MG63 (cell line): ENCODE data around the gene ANKH. TPM values are rescaled to one million over a fixed set of nuclear protein-coding genes. Genes with fewer than 3 reads are reported as not detected.
"Not testable (repeated sequence)": the region's sequence is repeated elsewhere in the genome, so short reads cannot be mapped to it uniquely, and the experiment has no call there.

Experiments used
- DNase-seq: peaks from one replicate; pipeline ENCODE4 v3.0.0-alpha.2; 2020
- H3K27me3 ChIP-seq: fragments of 250-450 bp; sonication (Bioruptor Pico); 2 replicates; pipeline ENCODE4 v1.5.1; 2020; ENCODE audit warnings: mild to moderate bottlenecking, moderate library complexity
- H3K36me3 ChIP-seq: fragments of 250-450 bp; sonication (Bioruptor Pico); 2 replicates; pipeline ENCODE4 v1.5.1; 2020; ENCODE audit warnings: mild to moderate bottlenecking, moderate library complexity
- H3K4me3 ChIP-seq: fragments of 250-450 bp; sonication (Bioruptor Pico); 2 replicates; pipeline ENCODE4 v1.5.1; 2020; ENCODE audit warnings: mild to moderate bottlenecking, moderate library complexity
- H3K9me3 ChIP-seq: fragments of 250-450 bp; sonication (Bioruptor Pico); 2 replicates; pipeline ENCODE4 v1.5.1; 2020; ENCODE audit warnings: mild to moderate bottlenecking, moderate library complexity
- total RNA-seq: library from RNA; depleted of rRNA; stranded (reverse); fragments of >200 nt; shearing (Covaris generic); gene quantifications from 2 replicates; pipeline ENCODE4 v1.2.3, GENCODE V29; 2014; ENCODE audit warnings: low replicate concordance

Gene ANKH
- total RNA-seq, 1 experiment from 2014 or later, result 28.9 TPM

DNA sequence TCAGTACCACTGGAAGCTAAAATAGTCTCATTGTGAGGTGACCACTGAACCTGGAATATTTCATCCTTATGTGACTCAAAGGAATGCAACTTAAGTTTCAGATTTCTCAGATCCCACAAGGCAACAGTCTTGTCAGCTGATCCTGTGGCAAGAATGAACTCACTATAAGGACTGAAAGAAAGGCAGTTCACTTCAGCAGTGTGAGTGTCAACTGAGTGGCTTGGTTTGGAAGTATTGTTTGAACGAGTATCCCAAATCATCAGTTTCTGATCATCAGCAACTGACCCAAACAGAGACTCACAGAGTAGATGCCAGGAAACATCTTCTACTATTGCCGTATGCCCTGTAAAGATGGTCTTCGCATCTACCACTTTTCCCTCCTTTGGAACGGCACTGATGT, 74.2 kb downstream of the ANKH start:
- DNase-seq, H3K27me3 ChIP-seq, H3K4me3 ChIP-seq, H3K9me3 ChIP-seq, H3K36me3 ChIP-seq: not testable (repeated sequence)

DNA sequence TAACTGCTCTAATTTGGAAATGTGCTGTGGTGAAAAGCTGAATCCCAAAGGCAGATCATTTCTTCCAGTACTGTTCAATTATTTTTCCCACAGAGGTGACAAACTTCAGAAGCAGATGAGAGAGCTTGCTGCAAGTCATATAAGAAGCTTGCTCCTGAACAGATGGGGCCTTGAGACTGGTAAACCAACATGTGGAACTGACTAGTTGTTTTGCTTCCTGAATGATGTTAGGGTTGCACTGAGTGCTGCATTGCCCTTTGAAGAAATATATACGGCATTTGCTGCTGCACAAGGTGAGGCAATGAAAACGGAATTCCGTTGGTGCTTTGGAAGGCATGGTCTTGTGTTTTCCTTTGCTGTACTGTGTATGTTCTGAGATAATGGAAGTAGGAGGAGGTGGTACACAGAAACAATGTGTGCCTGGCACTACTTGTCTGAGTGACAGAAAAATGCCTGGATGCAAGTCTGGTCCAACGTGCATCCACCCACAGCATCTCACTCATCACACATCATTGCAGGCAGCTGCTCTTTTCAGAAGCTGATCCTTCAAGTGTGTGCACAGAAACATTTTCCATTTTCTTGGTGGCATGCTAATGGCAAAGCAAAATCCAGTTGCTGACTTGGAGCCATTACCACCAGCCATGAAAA, 76.9 kb downstream of the ANKH start:
- DNase-seq, result no peak
- Histone ChIP-seq H3K36me3 (no peaks in the 10 kb centered on the region), H3K9me3 (no peaks in the 10 kb centered on the region), H3K4me3 (no peak overlapping the region), H3K27me3 (no peaks in the 10 kb centered on the region)

DNA sequence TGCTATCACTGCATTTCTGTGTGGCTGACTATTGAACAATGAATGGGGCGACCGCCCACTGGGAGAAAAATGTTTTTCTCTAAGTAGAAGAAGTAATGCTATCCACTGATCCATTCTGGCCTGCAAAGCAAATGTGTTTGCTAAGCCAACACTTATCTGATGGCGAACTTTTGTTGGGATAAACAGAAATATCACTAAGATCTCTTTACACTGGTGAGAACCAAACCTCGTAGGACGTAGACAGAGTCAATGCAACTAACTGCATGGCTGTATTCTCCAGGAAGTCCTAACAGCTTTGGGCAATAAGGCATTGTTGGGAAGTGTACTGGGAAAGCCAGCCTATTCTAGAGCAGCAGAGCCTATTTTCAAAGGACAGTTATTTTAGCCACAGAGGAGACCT, 77.7 kb downstream of the ANKH start:
- Histone ChIP-seq H3K4me3 (no peak overlapping the region), H3K9me3 (no peaks in the 10 kb centered on the region)

DNA sequence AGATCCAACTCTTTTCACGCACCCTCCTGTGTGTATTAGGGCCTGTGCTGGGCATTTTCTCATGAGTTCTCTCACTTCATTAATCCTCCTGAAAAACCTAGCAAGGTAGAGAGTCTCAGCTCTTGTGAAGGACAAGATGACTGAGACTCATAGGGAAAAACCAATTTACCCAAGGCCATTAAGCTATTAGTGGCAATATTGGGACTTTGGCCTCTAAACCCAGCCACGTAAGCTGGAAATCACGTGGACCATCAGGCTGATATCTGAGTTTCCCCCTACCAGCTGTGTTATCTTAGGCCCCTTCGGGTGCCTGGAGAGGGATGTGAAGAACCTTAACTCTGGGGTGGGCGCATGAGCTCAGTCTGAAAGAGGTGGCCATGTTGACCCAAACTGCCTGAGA, 80.7 kb downstream of the ANKH start:
- no peaks in the 10 kb centered on the region for H3K27me3 ChIP-seq
- DNase-seq, result no peak
- H3K36me3 ChIP-seq, result no peaks in the 10 kb centered on the region
- no peak overlapping the region for H3K4me3 ChIP-seq
- no peaks in the 10 kb centered on the region for H3K9me3 ChIP-seq

More for the DNA sequence above, 77.7 kb downstream of the ANKH start:
- no peaks in the 10 kb centered on the region for H3K27me3 ChIP-seq
- DNase-seq, result no peak
- H3K36me3 ChIP-seq, result no peaks in the 10 kb centered on the region

DNA sequence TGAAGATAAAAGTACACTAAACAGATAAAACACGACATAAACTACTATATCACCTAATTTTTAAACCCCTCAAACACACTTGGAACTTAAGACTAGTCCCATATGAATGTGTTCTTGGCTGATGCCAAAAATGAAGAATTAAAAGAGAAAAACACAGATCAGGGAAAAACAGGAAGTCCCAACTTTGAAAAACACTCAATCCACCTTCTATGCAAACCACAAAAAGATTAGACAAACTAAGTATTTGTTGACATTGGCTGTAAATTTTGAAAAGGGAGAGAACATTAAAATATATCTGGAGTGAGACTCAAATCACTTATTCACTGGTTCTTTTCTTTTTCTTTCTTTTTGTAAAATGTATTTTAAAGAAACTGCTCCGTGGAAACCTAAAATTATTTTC, 81.4 kb downstream of the ANKH start:
- no peaks in the 10 kb centered on the region for H3K27me3 ChIP-seq
- no peak overlapping the region for H3K4me3 ChIP-seq
- H3K36me3 ChIP-seq, result no peaks in the 10 kb centered on the region
- H3K9me3 ChIP-seq, result no peaks in the 10 kb centered on the region
- no peak for DNase-seq

DNA sequence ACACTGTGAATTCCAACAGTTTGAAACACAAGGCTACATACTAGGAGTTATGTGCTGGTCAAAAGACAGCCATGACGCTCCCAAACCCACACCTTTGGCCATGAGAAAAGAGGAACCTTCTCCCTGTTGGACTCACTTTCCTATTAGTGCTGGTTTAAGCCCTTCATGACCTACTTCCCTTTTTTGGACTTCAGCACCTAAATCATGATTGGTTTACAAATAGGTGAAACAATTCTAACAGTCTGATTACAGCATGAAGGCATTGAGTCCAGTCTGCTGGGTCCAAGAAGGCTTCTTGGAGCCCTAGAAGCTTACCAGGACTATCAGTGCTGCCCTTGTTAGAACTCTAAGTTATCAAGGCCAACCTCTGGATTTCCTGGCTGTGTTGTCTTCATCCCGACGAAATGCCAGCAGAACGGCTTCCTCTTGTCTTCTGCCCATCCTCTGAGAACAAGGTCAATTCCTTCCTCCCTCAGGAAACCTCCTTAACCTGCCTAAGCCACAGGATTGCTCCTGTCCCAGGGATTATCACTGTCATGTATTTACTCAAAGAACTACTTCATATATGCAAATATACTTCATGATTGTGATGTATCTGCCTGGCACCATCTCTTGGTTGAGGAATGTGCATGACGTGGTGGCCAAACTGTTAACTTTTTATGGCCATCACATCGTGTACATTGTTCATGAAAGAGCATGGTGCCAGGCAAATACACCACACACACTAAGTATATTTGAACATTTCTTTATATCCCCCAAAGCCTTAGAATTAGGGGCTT, 83.6 kb downstream of the ANKH start:
- peaks cover 4% of the 10 kb centered on the region for H3K9me3 ChIP-seq
- H3K36me3 ChIP-seq, result no peaks in the 10 kb centered on the region
- no peaks in the 10 kb centered on the region for H3K27me3 ChIP-seq
- no peak for DNase-seq
- H3K4me3 ChIP-seq, result no peak overlapping the region

DNA sequence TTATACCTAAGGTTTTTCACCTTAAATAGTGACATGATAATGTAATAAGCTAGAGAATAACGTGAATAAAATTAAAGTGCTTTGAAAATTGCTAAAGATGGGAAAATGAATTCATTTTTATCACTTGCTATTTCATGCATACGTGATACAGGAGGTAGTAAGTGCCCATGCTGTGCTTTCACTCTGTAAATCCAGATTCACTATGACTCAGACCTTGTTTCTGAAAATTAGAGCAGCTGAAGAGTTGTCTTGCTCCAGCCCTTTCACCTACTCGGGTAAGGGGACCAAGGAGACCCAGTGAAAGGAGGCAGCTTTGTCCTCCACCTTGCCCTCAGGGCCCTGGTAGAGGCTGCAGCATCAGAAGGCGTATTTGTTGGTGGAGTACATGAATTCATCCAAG, 87.9 kb downstream of the ANKH start:
- Histone ChIP-seq H3K4me3 (no peak overlapping the region), H3K27me3 (no peaks in the 10 kb centered on the region), H3K9me3 (peaks cover 4% of the 10 kb centered on the region), H3K36me3 (no peaks in the 10 kb centered on the region)
- DNase-seq, result no peak

DNA sequence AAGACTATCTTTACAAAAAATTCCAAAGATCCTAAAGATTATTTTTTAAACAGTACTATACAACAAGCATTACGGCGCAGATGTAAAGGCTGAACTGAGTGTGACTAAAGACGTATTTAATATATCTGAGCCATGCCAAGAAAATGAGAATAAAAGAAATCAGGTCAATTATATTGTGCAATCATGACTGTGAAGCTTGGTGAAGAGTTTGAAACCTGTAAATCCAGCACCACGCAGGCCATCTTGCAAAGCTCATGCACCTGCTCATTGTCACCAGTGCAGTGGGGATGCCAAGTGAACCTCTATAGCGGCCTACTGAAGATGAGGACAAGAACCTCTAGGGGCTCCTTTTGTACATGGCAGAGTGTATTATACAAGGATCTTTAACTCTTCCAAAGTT, 89.0 kb downstream of the ANKH start:
- no peak overlapping the region for H3K4me3 ChIP-seq

DNA sequence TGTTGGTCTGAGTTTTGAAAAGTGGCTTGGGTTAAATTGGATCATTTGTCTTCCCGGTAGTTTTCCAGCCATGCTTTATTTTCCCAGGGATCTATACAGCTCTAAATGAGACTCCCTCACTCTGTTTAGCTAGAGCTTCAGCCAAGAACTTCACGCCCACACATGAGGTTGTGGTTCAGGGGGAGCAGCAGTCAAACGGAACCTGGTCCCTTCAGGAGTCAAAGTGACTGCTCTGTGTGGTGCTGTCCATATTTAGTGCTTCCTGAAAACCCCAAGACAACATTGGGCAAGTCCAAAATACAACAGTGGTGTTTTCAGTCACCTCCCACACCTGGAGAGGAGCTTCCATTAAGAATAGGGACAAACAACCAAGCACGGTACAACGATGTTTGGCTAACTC, 90.5 kb downstream of the ANKH start:
- peaks cover 4% of the 10 kb centered on the region for H3K9me3 ChIP-seq
- DNase-seq, result no peak

More for the DNA sequence above, 89.0 kb downstream of the ANKH start:
- Histone ChIP-seq H3K27me3 (no peaks in the 10 kb centered on the region), H3K9me3 (peaks cover 4% of the 10 kb centered on the region), H3K36me3 (no peaks in the 10 kb centered on the region)
- no peak for DNase-seq

DNA sequence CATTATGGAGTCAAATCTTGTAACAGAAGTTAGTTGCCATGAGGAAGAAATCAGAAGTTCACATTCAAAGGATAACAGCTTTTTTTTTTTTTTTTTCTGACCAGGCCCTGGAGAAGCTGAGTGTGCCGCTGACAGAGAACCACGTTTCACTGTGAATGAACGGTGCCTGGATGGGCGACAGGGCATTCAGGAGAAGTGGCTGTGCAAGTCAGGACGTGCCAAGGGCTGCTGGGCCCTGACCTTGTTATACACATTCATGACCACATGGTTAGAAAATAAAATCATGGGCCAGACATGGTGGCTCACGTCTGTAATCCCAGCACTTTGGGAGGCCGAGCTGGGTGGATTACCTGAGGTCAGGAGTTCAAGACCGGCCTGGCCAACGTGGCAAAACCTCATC, 91.6 kb downstream of the ANKH start:
- H3K36me3 ChIP-seq, result no peaks in the 10 kb centered on the region
- peak; percentile 37 for DNase-seq
- peaks cover 4% of the 10 kb centered on the region for H3K9me3 ChIP-seq
- H3K4me3 ChIP-seq, result no peak overlapping the region
- H3K27me3 ChIP-seq, result no peaks in the 10 kb centered on the region

More for the DNA sequence above, 90.5 kb downstream of the ANKH start:
- no peaks in the 10 kb centered on the region for H3K36me3 ChIP-seq
- no peak overlapping the region for H3K4me3 ChIP-seq
- H3K27me3 ChIP-seq, result no peaks in the 10 kb centered on the region

DNA sequence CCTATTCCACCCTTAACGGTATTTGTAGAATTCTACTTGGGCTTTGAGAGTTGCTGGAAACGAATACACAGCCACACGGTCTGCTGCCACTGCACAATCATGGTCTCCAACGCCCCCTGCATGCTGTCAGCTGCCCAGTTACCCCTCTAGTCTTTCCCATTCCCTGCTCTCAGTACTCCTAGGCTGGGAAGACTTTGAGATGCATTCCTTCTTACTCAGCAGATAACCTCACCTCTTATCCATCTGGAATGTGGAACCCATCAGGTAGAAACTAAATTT, 92.8 kb downstream of the ANKH start:
- H3K9me3 ChIP-seq, result no peaks in the 10 kb centered on the region; the same call in 1 of the 2 replicates
- no peak for DNase-seq
- H3K4me3 ChIP-seq, result no peak overlapping the region
- no peaks in the 10 kb centered on the region for H3K27me3 ChIP-seq
- no peaks in the 10 kb centered on the region for H3K36me3 ChIP-seq

DNA sequence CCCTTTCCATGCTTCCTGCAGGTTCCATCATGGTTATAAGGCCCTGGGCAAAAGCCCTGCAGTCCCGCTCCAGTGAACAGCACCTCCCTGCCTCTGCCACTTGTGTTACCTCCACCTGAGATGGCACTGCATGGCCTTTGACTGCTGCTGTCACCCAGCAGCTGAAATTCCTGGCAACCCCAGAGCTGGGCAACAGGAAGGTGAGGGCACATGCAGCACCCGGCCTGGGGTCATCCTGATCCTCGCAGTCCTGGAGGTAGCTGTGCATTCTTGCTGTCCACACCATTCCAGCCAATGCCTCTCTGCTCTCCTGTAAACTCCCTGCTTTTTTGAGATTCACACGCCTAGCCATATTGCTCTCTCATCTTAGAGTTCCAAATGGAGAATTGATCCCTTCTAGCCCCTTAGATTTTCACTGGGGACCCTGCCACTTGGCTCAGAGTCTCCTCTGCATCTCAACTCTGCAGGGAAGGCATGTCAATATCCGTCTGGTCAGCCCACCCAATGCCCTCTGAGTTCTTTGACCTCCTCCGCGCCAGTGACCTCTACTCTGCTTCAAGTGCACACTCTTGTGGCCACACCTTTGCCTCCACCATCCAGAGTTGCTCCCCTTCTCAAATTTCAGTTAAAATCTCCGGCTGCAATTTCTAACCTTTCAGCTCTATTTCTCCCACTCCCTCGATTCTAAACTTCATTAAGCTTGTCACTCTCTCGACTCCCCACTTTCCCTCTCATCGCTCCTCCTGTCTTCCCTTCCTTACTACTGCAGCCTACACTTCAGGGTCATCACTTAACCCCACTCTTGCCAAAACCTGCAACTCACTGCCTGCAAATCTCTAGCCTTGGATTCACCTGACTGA, 93.4 kb downstream of the ANKH start:
- H3K9me3 ChIP-seq, result no peaks in the 10 kb centered on the region
- H3K4me3 ChIP-seq, result no peak overlapping the region
- DNase-seq, result no peak
- no peaks in the 10 kb centered on the region for H3K27me3 ChIP-seq
- no peaks in the 10 kb centered on the region for H3K36me3 ChIP-seq

DNA sequence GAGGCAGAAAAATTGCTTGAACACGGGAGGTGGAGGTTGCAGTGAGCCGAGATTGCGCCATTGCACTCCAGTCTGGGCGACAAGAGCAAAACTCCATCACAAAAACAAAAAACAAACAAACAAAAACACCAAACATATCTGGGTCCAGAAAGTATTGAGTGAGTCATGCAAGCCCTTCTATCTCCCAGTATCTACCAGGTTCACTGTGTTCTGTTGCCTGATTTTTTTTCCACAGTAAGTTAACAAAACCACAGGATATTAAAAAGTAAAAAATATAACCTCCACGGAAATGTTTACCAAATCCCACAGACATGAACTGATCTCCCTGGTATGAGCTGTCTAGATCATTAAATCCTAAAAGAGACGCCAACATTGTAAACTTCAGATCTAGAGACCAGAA, 94.4 kb downstream of the ANKH start:
- H3K4me3 ChIP-seq, result no peak overlapping the region
- no peak for DNase-seq
- H3K36me3 ChIP-seq, result no peaks in the 10 kb centered on the region
- H3K9me3 ChIP-seq, result no peaks in the 10 kb centered on the region
- no peaks in the 10 kb centered on the region for H3K27me3 ChIP-seq

DNA sequence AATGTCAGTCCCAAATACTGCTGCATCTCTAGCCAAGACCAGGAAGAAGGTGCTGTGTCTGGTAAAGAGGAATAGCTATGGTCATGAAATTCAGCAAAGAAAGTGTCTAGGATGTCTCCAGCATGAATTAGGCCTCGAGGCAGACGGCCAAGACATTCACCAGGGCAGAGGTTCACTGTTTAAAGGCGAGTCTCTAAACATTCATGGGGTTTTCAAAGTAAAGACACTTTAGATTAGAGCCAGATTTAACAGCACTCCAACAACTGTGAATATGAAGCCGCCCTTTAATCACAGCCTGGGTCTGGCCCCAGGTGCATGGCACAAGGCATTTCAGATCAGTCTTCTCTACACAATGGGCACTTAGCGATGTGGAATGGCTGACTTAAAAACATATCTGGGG, 95.0 kb downstream of the ANKH start:
- Histone ChIP-seq H3K9me3 (no peaks in the 10 kb centered on the region), H3K4me3 (no peak overlapping the region), H3K36me3 (no peaks in the 10 kb centered on the region), H3K27me3 (no peaks in the 10 kb centered on the region)
- peak; percentile 6 for DNase-seq

DNA sequence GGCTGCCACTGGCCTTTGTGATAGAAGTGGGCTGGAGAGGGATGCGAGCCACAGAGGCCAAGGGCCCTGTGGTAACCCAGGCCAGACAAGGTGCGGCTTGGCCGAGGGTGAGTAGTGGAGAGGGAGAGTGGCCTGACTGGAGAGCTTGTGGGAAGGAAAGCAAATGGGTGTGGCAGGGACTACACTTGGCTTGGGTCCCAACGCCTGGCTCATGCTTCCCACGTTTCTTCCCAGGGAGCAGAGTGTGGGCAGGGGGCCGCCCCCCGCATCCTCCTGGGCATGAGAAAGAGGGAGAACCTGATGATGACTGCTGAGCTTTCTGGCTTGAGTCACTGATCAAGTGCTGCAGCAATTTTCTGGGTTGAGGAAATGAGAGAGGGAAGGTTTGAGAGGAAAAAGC, 95.7 kb downstream of the ANKH start:
- Histone ChIP-seq H3K36me3 (no peaks in the 10 kb centered on the region), H3K9me3 (no peaks in the 10 kb centered on the region), H3K27me3 (no peaks in the 10 kb centered on the region), H3K4me3 (no peak overlapping the region)
- DNase-seq, result peak; percentile 85

DNA sequence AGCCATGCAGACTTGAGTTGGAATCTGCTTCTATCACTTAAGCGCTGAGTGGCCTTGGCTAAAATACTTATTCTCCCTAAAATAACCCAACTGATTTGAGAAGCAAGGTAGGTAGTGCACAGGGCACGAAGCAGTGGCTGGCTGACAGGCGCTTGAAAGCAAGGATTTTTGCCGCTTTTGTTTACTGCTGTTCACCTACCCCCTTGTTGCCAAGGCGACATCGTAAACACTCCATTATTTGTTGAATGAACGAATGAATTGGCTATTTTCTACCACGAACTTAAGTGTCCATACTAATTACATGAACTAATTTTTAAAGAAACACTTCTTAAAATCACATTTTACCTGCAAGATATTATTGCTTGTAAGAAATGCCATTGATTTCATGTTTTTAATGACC, 98.0 kb downstream of the ANKH start:
- no peak for DNase-seq
- Histone ChIP-seq H3K4me3 (no peak overlapping the region), H3K9me3 (no peaks in the 10 kb centered on the region), H3K36me3 (no peaks in the 10 kb centered on the region), H3K27me3 (no peaks in the 10 kb centered on the region)

DNA sequence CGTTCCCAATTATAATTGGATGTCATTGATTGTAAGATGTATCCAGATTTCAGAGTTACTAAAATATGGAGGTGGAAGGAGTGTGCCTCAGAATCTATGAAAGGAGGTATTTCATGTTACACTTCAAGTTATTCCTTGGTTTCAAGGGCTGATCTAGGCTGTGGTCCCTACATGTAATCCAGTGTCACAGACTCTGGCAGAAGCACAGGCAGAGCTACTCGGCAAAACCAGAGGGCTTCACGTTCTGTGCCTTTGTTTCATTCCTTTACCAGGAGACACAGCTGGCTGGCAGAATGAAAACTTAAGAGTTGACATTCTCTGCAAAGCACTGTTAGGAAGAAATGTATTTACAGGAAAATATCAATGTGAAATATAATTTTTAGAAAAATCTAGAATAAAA, 99.6 kb downstream of the ANKH start:
- Histone ChIP-seq H3K36me3 (no peaks in the 10 kb centered on the region), H3K27me3 (no peaks in the 10 kb centered on the region), H3K4me3 (no peak overlapping the region), H3K9me3 (no peaks in the 10 kb centered on the region)
- DNase-seq, result no peak
